Heart right ventricle (tissue), 16 donors: ENCODE measurements around the gene SPINK9. TPM values are rescaled to one million over a fixed set of nuclear protein-coding genes. Genes with fewer than 3 reads are reported as not detected.

Source experiments
- ATAC-seq, 8 donors: fragments of 200-7000 bp; cut with Tn5 transposase; one replicate each; pipeline ENCODE4 v1.9.1; 2020; ENCODE audit warnings: mild to moderate bottlenecking in 8 of 8, moderate library complexity in 8 of 8, moderate number of reproducible peaks in 1 of 8
- DNase-seq, 2 donors: peaks; one replicate each; pipeline ENCODE4 v3.0.0-alpha.2; 2020
- H3K27ac ChIP-seq, 10 donors: fragments of 200-600 bp; sonication (generic) in 2 of 10; one replicate each; pipeline versions ENCODE4 v1.5.0 to v1.8.0; 2020 to 2022; ENCODE audit warnings: mild to moderate bottlenecking in 3 of 10
- H3K27me3 ChIP-seq, 7 donors: fragments of 200-600 bp; one replicate each; pipeline ENCODE4 v1.8.0; 2021 to 2022; ENCODE audit warnings: mild to moderate bottlenecking in 2 of 7
- H3K36me3 ChIP-seq, 9 donors: fragments of 200-600 bp; sonication (generic) in 1 of 9; one replicate each; pipeline versions ENCODE4 v1.5.0 to v1.8.0; 2020 to 2022; ENCODE audit warnings: mild to moderate bottlenecking in 2 of 9
- H3K4me1 ChIP-seq, 9 donors: fragments of 200-600 bp; sonication (generic) in 1 of 9; one replicate each; pipeline versions ENCODE4 v1.5.0 to v1.8.0; 2020 to 2022; ENCODE audit warnings: mild to moderate bottlenecking in 4 of 9
- H3K4me3 ChIP-seq, 10 donors: fragments of 200-600 bp; sonication (generic) in 2 of 10; one replicate each; pipeline versions ENCODE4 v1.5.0 to v1.8.0; 2020 to 2022; ENCODE audit warnings: mild to moderate bottlenecking in 7 of 10, moderate library complexity in 2 of 10
- H3K9me3 ChIP-seq, 11 donors: fragments of 200-600 bp in 10 of 11; sonication (generic) in 2 of 11; one replicate each; pipeline versions ENCODE4 v1.5.0 to v1.8.0; 2013 to 2022; ENCODE audit warnings: mild to moderate bottlenecking in 2 of 11, control low read depth in 1 of 11, moderate library complexity in 1 of 11
- WGBS, 2 donors: extraction: QIAGEN DNeasy Blood & Tissue Kit; methylation state at CpG; one replicate each; pipeline ENCODE4 v1.1.7; 2013; ENCODE audit warnings: inconsistent platforms in 1 of 2; 5-methylcytosine and 5-hydroxymethylcytosine counted together
- intact Hi-C, 10 donors: fragments of 100-400 bp; cut with DNase I; formaldehyde crosslinking; loops; one replicate each; pipeline versions ENCODE4 v1.11.1 to v1.14.2; 2022
- polyA plus RNA-seq, 2 donors: library from polyadenylated mRNA; stranded (reverse); fragments of 200-250 nt; gene quantifications; one replicate each; pipeline ENCODE4 v1.2.3, GENCODE V29; 2013
- total RNA-seq, 10 donors: library from RNA; stranded (reverse); fragmentation: NEBNext Ultra II Directional in 3 of 10; extraction: Animal tissue kit (Norgen Biotek cat#: 25700) in 3 of 10; gene quantifications; one replicate each; pipeline versions ENCODE4 v1.2.1 to v1.2.4, GENCODE V29; 2021 to 2023
- TF ChIP-seq, protein P1 (sequence below), 9 donors: fragments of 200-600 bp; sonication (generic) in 2 of 9; IDR thresholded peaks; one replicate each; pipeline versions ENCODE4 v1.5.0 to v1.8.0; 2021 to 2022; ENCODE audit warnings: antibody characterized with exemption in 9 of 9, mild to moderate bottlenecking in 5 of 9, moderate library complexity in 1 of 9
- donor health status: Arrhythmogenic right ventricular cardiomyopathy.
- donor health status: ischemic (EF 13 %, LVEDD 7.1; RV severe dilation, severe dysfunction).
- donor health status: healthy with polysubstance abuse.
- donor health status: DM: no; HTN: yes; CAD: no.
- donor health status: DM: no; HTN: no; CAD: no.
- donor health status: ischemic (EF 25% LVEDD 6.9; RV normal size, moderate dysfunction).
- donor health status: ischemic (EF 25% LVEDD 5.7; RV mildly dilated, moderate dysfunction).
- donor health status: healthy.
- donor health status: DM: yes; HTN: yes; CAD: no.
- donor health status: Ischemic cardiomyopathy.
- donor health status: ischemic (EF 35%, LVEDD 5.7; RV mildly dilated, moderate dysfunction).
- donor health status: nonischemic (EF 11% LVEDD 7.7; RV severe dilation, severe dysfunction).
- donor health status: DM: yes; HTN: yes; CAD: no.
- donor health status: PGD.
- donor health status: ischemic (EF 29% LVEDD 5.4; RV normal size, mild dysfunction).
- donor health status: nonischemic (EF 23%, LVEDD 6.1; RV moderate dilation, normal function).

The SPINK9 gene
- total and polyA plus RNA-seq, 12 donors: 0.57 TPM; not detected in 11

DNA sequence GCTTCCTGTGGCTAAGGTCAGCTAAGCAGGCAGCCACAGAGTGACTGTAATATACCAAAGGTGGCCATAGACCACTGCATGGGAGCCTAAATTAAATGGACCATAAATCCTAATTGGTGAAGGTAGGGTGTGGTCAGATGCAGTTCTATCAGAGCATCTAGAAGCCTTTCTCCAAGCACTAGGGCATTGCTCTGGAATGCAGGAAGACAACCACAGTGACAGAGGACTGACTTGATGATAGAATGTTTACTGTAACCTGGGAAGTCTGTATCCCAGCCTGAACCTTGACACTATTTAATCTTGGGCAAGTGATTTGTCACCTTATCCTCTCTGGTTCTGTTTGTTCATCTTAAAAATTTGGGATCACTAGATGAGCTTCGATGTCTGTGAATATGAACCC is 50.7 kb downstream of the SPINK9 start:
- DNase-seq: no peak
- intact Hi-C loops: loop anchor here in 1 of 10 donors (10.0 kb wide), 1 partner anchor 431 kb away; no protein-coding TSS in a partner anchor
- WGBS, 2 donors: 93 to 97% methylated on average over 1 of the region's 1 CpG
- H3K27me3 ChIP-seq: no peaks in the 10 kb centered on the region
- TF ChIP-seq, protein P1, sequence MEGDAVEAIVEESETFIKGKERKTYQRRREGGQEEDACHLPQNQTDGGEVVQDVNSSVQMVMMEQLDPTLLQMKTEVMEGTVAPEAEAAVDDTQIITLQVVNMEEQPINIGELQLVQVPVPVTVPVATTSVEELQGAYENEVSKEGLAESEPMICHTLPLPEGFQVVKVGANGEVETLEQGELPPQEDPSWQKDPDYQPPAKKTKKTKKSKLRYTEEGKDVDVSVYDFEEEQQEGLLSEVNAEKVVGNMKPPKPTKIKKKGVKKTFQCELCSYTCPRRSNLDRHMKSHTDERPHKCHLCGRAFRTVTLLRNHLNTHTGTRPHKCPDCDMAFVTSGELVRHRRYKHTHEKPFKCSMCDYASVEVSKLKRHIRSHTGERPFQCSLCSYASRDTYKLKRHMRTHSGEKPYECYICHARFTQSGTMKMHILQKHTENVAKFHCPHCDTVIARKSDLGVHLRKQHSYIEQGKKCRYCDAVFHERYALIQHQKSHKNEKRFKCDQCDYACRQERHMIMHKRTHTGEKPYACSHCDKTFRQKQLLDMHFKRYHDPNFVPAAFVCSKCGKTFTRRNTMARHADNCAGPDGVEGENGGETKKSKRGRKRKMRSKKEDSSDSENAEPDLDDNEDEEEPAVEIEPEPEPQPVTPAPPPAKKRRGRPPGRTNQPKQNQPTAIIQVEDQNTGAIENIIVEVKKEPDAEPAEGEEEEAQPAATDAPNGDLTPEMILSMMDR (IDR thresholded peaks at IDR 0.05): no peak
- ATAC-seq: no peak
- no peak overlapping the region for H3K4me3 ChIP-seq
- peaks cover 0 to 29% (median 0%) of the 10 kb centered on the region in 9 donors for H3K36me3 ChIP-seq
- H3K4me1 ChIP-seq: peaks cover 0 to 90% (median 63%) of the 10 kb centered on the region in 9 donors
- H3K9me3 ChIP-seq: no peaks in the 10 kb centered on the region
- peak overlapping the region in 1 of 10 donors; percentile 98 for H3K27ac ChIP-seq

DNA sequence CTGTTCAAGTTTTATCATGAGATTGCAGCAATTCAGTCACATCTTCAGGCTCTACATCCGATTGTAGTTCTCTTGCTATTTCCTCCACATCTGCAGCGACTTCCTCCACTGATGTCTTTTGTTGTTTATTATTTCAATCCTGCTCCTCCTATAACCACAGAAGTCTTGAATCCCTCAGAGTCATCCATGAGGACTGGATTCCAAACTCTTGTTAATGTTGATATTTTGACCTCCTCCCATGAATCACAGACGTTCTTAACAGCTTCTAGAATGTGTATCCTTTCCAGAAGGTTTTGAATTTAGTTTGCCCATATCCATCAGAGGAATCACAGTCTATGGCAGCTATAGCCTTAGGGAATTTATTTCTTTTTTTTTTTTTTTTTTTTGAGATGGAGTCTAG is 52.0 kb downstream of the SPINK9 start:
- ATAC-seq (no peak), DNase-seq (no peak)
- Histone ChIP-seq H3K9me3 (no peaks in the 10 kb centered on the region), H3K4me1 (peaks cover 0 to 89% (median 72%) of the 10 kb centered on the region in 9 donors), H3K4me3 (no peak overlapping the region), H3K36me3 (peaks cover 0 to 29% (median 0%) of the 10 kb centered on the region in 9 donors), H3K27me3 (no peaks in the 10 kb centered on the region), H3K27ac (peak overlapping the region in 3 of 10 donors; percentile 1 to 55 (median 4))
- intact Hi-C loops: loop anchor here in 1 of 10 donors (10.0 kb wide), 1 partner anchor 433 kb away; no protein-coding TSS in a partner anchor
- WGBS, 2 donors: 58 to 60% methylated on average over 3 of the region's 3 CpGs
- TF ChIP-seq, protein P1 (IDR thresholded peaks at IDR 0.05): no peak

DNA sequence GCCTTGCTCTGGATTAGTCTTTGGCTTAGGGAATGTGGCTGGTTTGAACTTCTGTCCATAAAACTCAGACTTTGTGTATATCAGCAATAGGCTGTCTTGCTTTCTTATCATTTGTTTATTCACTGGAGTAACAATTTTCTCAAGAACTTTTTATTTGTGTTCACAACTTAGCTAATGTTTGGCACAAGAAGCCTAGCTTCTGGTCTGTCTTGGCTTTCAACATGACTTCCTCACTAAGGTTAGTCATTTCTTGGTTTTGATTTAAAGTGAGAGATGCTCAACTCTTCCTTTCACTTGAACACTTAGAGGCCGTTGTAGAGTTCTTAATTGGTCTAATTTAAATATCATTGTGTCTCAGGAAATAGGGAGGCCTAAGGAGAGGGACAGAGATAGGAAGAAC is 53.3 kb downstream of the SPINK9 start:
- Histone ChIP-seq H3K4me1 (peaks cover 0 to 92% (median 68%) of the 10 kb centered on the region in 9 donors), H3K27ac (peak overlapping the region in 5 of 10 donors; percentile 4 to 55 (median 39)), H3K4me3 (no peak overlapping the region), H3K27me3 (no peaks in the 10 kb centered on the region), H3K36me3 (peaks cover 0 to 29% (median 3%) of the 10 kb centered on the region in 9 donors), H3K9me3 (no peaks in the 10 kb centered on the region)
- DNase-seq (no peak), ATAC-seq (no peak)
- intact Hi-C loops: loop anchor here in 1 of 10 donors (10.0 kb wide), 1 partner anchor 434 kb away; no protein-coding TSS in a partner anchor
- WGBS, 2 donors: 22 to 43% methylated on average over 1 of the region's 1 CpG
- TF ChIP-seq, protein P1 (IDR thresholded peaks at IDR 0.05): no peak

Other genes starting within 250 kb of the SPINK9 start
- not detected for gene SPINK14, start 167.0 kb upstream of the SPINK9 start, total RNA-seq
- not detected for gene SPINK14, start 167.0 kb upstream of the SPINK9 start, polyA plus RNA-seq
- not detected for gene SPINK6, start 132.5 kb upstream of the SPINK9 start, total RNA-seq
- gene SPINK6, start 132.5 kb upstream of the SPINK9 start, polyA plus RNA-seq: not detected
- gene MARCOL, start 97.0 kb upstream of the SPINK9 start, total RNA-seq: not detected
- gene MARCOL, start 97.0 kb upstream of the SPINK9 start, polyA plus RNA-seq: not detected
- not detected for gene SPINK13, start 66.8 kb upstream of the SPINK9 start, total RNA-seq
- gene SPINK13, start 66.8 kb upstream of the SPINK9 start, polyA plus RNA-seq: under 1 TPM in 1 of 2 donors, not detected in 1; 0.32 TPM
- gene SPINK7, start 23.1 kb upstream of the SPINK9 start, total RNA-seq: not detected
- not detected for gene SPINK7, start 23.1 kb upstream of the SPINK9 start, polyA plus RNA-seq
- gene FBXO38, start 48.4 kb downstream of the SPINK9 start, total RNA-seq: 10 to 100 TPM; 31.7 to 66.4 (median 48.4) TPM
- 10 to 100 TPM; 10.2 to 15.0 TPM for gene FBXO38, start 48.4 kb downstream of the SPINK9 start, polyA plus RNA-seq